Uterus (tissue), 4 donors: Measurements from ENCODE around the gene IL1RAPL2. TPM values are rescaled to one million over a fixed set of nuclear protein-coding genes. Genes with fewer than 3 reads are reported as not detected.

ENCODE experiments used
- DNase-seq, 2 donors: peaks; one replicate each; pipeline ENCODE4 v3.0.0-alpha.2; 2019 to 2020
- H3K27ac ChIP-seq, 2 donors: fragments of 200-600 bp; sonication (generic); 1 replicate in 1 of 2; 2 replicates in 1 of 2; pipeline ENCODE4 v1.5.1; 2016 to 2018
- H3K27me3 ChIP-seq, 2 donors: fragments of 200-600 bp; sonication (generic); one replicate each; pipeline ENCODE4 v1.5.1; 2018 to 2019; ENCODE audit warnings: control low read depth in 1 of 2
- H3K36me3 ChIP-seq, 2 donors: fragments of 200-600 bp; sonication (generic); one replicate each; pipeline ENCODE4 v1.5.1; 2019; ENCODE audit warnings: control low read depth in 1 of 2
- H3K4me1 ChIP-seq, 2 donors: fragments of 200-600 bp; sonication (generic); one replicate each; pipeline ENCODE4 v1.5.1; 2018 to 2019; ENCODE audit warnings: control low read depth in 1 of 2
- H3K4me3 ChIP-seq, 2 donors: fragments of 200-600 bp; sonication (generic); 1 replicate in 1 of 2; 2 replicates in 1 of 2; pipeline ENCODE4 v1.5.1; 2018 to 2019; ENCODE audit warnings: mild to moderate bottlenecking in 1 of 2
- H3K9me3 ChIP-seq, 2 donors: fragments of 200-600 bp; sonication (generic); one replicate each; pipeline ENCODE4 v1.5.1; 2019; ENCODE audit warnings: control low read depth in 1 of 2
- POLR2A ChIP-seq, 2 donors: fragments of 450-650 bp; IDR thresholded peaks; one replicate each; pipeline ENCODE4 v1.6.1; 2016; ENCODE audit warnings: antibody characterized with exemption in 2 of 2, mild to moderate bottlenecking in 1 of 2, moderate library complexity in 1 of 2
- intact Hi-C: fragments of 100-400 bp; cut with DNase I; formaldehyde crosslinking; loops from one replicate; pipeline ENCODE4 v1.15.1; 2023; ENCODE audit warnings: low total_unique reads
- total RNA-seq, 4 donors: library from RNA; depleted of rRNA in 3 of 4; stranded (reverse); fragments of >200 nt in 3 of 4; gene quantifications; one replicate each; pipeline versions ENCODE4 v1.1.0 to v1.2.4, GENCODE V29; 2014 to 2023
- TF ChIP-seq, protein P1 (sequence below), 4 experiments: fragments of 200-600 bp in 2 of 4; fragments of 450-650 bp in 2 of 4; sonication (generic) in 2 of 4; IDR thresholded peaks; one replicate each; pipeline ENCODE4 v1.5.1; 2016 to 2019; ENCODE audit warnings: antibody characterized with exemption in 4 of 4, mild to moderate bottlenecking in 2 of 4, moderate library complexity in 1 of 4
- donor health status: DM: yes; HTN: yes; CAD: no.

The IL1RAPL2 gene
- total RNA-seq, 4 donors from 2014 or later, result 2.1 TPM; not detected in 3

DNA sequence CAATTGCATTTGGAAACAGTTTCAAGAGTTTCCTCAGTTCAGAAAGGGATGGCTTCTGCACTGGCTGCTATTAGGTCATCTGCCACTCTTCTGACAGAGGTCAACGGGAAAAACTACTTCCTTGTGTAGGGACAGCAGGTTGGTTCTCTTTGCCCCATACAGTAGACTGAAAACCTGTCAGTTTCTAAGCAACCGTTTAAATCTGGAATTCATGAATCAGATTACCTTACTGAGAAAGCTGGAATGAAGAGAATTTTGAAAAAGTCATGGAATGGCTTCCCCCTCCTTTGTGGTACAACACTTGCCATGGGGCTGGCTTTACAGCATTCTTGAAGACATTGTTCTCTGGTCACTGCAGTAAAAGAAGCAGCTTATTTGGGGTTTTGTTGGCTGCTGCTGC is 240.3 kb downstream of the IL1RAPL2 start:
- Histone ChIP-seq H3K9me3 (no peaks in the 10 kb centered on the region), H3K36me3 (no peaks in the 10 kb centered on the region), H3K4me1 (no peaks in the 10 kb centered on the region), H3K27ac (no peak overlapping the region), H3K27me3 (no peaks in the 10 kb centered on the region), H3K4me3 (no peak overlapping the region)
- TF ChIP-seq POLR2A (IDR thresholded peaks at IDR 0.05), result no peak
- TF ChIP-seq, protein P1, sequence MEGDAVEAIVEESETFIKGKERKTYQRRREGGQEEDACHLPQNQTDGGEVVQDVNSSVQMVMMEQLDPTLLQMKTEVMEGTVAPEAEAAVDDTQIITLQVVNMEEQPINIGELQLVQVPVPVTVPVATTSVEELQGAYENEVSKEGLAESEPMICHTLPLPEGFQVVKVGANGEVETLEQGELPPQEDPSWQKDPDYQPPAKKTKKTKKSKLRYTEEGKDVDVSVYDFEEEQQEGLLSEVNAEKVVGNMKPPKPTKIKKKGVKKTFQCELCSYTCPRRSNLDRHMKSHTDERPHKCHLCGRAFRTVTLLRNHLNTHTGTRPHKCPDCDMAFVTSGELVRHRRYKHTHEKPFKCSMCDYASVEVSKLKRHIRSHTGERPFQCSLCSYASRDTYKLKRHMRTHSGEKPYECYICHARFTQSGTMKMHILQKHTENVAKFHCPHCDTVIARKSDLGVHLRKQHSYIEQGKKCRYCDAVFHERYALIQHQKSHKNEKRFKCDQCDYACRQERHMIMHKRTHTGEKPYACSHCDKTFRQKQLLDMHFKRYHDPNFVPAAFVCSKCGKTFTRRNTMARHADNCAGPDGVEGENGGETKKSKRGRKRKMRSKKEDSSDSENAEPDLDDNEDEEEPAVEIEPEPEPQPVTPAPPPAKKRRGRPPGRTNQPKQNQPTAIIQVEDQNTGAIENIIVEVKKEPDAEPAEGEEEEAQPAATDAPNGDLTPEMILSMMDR (IDR thresholded peaks at IDR 0.05), result no peak
- intact Hi-C loops, result no loop called here
- no peak for DNase-seq

DNA sequence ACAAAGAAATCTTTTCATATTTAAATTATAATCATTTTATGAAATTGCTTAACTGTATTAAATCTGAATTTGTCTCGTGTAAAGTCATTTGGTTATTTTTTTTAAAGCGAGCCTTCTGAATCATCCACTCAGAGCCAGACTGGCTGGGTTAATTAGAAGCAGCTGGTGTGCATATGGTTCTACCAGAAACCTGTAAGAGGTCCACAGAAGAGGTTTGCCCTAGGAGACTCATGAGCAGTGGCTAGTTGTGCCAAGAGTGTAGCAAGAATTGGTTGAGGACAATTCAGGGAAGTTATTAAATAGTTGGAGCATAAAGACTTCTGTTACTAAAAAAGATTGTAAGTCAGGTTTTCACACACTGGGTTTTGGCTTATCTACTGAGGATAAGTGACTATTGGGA is 267.4 kb downstream of the IL1RAPL2 start:
- peaks cover 0 to 4% of the 10 kb centered on the region in 2 donors for H3K27me3 ChIP-seq
- intact Hi-C loops, result no loop called here
- H3K9me3 ChIP-seq, result no peaks in the 10 kb centered on the region

DNA sequence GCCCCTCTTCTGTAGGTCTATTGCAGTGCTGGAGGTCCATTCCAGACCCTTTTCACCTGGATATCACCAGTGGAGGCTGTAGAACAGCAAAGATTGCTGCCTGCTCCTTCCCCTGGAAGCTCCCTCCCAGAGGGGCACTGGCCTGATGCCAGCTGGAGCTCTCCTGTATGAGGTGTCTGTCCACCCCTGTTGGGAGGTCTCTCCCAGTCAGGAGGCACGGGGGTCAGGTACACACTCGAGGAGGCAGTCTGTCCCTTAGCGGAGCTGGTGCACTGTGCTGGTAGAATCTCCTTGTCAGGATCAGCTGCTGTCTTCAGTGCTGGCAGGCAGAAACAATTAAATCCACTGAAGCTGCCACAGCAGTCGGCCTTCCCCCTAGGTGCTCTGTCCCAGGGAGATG is 276.6 kb downstream of the IL1RAPL2 start:
- Histone ChIP-seq H3K27me3 (no peaks in the 10 kb centered on the region), H3K9me3 (no peaks in the 10 kb centered on the region), H3K4me3 (no peak overlapping the region), H3K36me3 (no peaks in the 10 kb centered on the region), H3K4me1 (no peaks in the 10 kb centered on the region), H3K27ac (no peak overlapping the region)
- DNase-seq, result no peak
- intact Hi-C loops, result no loop called here
- TF ChIP-seq POLR2A (IDR thresholded peaks at IDR 0.05), result no peak
- TF ChIP-seq, protein P1 (IDR thresholded peaks at IDR 0.05), result no peak

More for the DNA sequence above, 267.4 kb downstream of the IL1RAPL2 start:
- DNase-seq, result no peak
- Histone ChIP-seq H3K36me3 (no peaks in the 10 kb centered on the region), H3K27ac (no peak overlapping the region), H3K4me3 (no peak overlapping the region), H3K4me1 (no peaks in the 10 kb centered on the region)
- TF ChIP-seq, protein P1 (IDR thresholded peaks at IDR 0.05), result no peak
- TF ChIP-seq POLR2A (IDR thresholded peaks at IDR 0.05), result no peak

DNA sequence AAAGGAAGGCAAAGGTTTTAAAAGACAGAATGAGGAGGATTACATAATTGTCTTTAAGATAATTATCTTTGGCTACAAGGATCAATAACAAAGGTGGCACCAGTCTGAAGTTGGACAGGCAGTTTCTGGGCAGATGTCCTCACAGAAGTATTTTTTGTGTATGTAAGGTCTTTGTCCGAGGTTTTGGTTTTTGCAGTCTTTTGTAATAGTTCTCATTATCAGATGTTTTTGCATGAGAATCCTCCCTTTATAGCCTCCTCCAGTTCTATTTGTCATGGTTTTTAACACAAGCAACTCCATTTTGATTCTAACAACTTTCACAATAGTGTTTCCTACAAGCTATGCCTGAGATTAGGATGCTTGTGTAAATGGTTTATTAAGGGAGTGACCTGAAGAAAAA is 286.2 kb downstream of the IL1RAPL2 start:
- H3K4me1 ChIP-seq, result no peaks in the 10 kb centered on the region
- H3K27me3 ChIP-seq, result peaks cover 0 to 12% of the 10 kb centered on the region in 2 donors

DNA sequence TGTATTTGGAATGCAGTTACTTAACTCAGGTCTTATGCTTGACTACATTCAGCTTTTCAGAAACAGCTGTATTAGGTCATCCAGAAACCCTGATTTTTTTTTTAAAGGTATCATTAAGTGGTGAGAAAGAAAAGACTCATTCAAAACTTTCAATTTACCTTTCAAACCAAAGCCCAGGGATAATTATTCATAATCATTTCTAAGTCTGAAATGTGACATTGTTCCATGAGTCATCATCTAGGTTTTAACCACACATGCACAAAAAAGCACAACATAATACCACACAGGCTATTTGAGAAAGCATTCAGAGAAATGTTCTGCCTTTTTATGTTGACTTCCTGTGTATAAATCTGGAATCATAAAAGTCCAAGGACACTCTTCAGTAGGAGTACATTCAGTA is 288.2 kb downstream of the IL1RAPL2 start:
- DNase-seq, result no peak
- intact Hi-C loops, result no loop called here
- Histone ChIP-seq H3K27me3 (peaks cover 0 to 6% of the 10 kb centered on the region in 2 donors), H3K9me3 (no peaks in the 10 kb centered on the region), H3K4me1 (no peaks in the 10 kb centered on the region), H3K27ac (no peak overlapping the region), H3K4me3 (no peak overlapping the region), H3K36me3 (no peaks in the 10 kb centered on the region)
- TF ChIP-seq, protein P1 (IDR thresholded peaks at IDR 0.05), result no peak
- TF ChIP-seq POLR2A (IDR thresholded peaks at IDR 0.05), result no peak

More for the DNA sequence above, 286.2 kb downstream of the IL1RAPL2 start:
- no peak for DNase-seq
- intact Hi-C loops, result no loop called here
- H3K36me3 ChIP-seq, result no peaks in the 10 kb centered on the region
- H3K4me3 ChIP-seq, result no peak overlapping the region
- H3K9me3 ChIP-seq, result no peaks in the 10 kb centered on the region
- no peak overlapping the region for H3K27ac ChIP-seq
- TF ChIP-seq, protein P1 (IDR thresholded peaks at IDR 0.05), result no peak
- no peak for TF ChIP-seq POLR2A (IDR thresholded peaks at IDR 0.05)
